Peyer's patch (tissue), 4 donors: ENCODE results near the gene CCDC57.

Experiments
- POLR2A ChIP-seq, 2 donors: fragments of 450-650 bp; IDR thresholded peaks; one replicate each; pipeline ENCODE4 v1.5.1; 2017; ENCODE audit warnings: antibody characterized with exemption in 2 of 2, mild to moderate bottlenecking in 2 of 2, moderate library complexity in 2 of 2
- TF ChIP-seq, protein P1 (sequence below), 6 experiments: fragments of 450-650 bp in 4 of 6; fragments of 200-600 bp in 2 of 6; sonication (generic) in 1 of 6; IDR thresholded peaks; one replicate each; pipeline ENCODE4 v1.5.1; 2017 to 2019; ENCODE audit warnings: antibody characterized with exemption in 6 of 6, mild to moderate bottlenecking in 3 of 6, moderate library complexity in 1 of 6

DNA sequence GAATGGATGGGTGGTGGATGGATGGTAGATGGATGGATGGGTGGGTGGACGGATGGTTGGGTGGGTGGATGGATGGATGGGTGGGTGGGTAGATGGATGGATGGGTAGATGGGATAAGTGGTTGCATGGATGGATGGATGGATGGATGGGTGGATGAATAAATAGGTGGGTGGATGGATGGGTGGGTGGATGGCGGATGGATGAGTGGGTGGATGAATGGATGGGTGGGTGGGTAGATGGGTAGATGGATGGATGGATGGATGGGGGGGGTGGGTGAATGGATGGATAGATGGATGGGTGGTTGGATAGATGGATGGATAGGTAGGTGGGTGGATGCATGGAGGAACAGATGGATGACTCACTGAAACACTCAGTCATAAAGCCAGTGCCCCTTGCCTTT is 63.6 kb downstream of the CCDC57 start:
- TF ChIP-seq, protein P1, sequence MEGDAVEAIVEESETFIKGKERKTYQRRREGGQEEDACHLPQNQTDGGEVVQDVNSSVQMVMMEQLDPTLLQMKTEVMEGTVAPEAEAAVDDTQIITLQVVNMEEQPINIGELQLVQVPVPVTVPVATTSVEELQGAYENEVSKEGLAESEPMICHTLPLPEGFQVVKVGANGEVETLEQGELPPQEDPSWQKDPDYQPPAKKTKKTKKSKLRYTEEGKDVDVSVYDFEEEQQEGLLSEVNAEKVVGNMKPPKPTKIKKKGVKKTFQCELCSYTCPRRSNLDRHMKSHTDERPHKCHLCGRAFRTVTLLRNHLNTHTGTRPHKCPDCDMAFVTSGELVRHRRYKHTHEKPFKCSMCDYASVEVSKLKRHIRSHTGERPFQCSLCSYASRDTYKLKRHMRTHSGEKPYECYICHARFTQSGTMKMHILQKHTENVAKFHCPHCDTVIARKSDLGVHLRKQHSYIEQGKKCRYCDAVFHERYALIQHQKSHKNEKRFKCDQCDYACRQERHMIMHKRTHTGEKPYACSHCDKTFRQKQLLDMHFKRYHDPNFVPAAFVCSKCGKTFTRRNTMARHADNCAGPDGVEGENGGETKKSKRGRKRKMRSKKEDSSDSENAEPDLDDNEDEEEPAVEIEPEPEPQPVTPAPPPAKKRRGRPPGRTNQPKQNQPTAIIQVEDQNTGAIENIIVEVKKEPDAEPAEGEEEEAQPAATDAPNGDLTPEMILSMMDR (IDR thresholded peaks at IDR 0.05) = no peak
- TF ChIP-seq POLR2A (IDR thresholded peaks at IDR 0.05) = no peak
